Measurements from ENCODE around the gene TNFRSF13B.

DNA sequence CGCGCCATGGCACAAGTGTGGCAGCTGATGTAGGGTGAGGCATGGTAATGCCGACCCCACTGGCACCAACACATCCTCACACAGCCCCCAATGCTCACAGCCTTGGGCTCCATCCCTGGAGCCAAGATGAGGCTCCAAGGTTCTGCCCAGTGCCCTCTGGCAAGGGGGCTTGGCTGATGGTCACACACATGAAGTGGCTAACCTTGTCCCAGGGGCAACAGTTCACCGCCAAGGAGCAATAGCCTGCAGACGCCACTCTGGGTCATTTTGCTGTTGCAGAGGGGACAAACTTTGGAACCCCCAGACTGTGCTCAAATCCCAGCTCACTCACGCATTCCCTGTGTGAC lies 26.8 kb downstream of the TNFRSF13B start:
- no peak for TF ChIP-seq CTCF (IDR thresholded peaks at IDR 0.05)
- TF ChIP-seq POLR2AphosphoS5 (IDR thresholded peaks at IDR 0.05), result no peak
